Iris pigment epithelial cell (primary cell): ENCODE results near the gene HK1.
"Not testable (repeated sequence)": the region's sequence is repeated elsewhere in the genome, so short reads cannot be mapped to it uniquely, and the experiment has no call there.

ENCODE experiments used
- DNase-seq: peaks from one replicate; pipeline ENCODE4 v3.0.0-alpha.2; 2011; ENCODE audit warnings: low read depth

Gene HK1

GRCh38 chr10:69311309-69311708 lies 33.0 kb downstream of the HK1 start:
- no peak for DNase-seq

GRCh38 chr10:69312528-69312927 lies 34.2 kb downstream of the HK1 start:
- DNase-seq = no peak

- no peak for DNase-seq
Measured at GRCh38 chr10:69315100-69315542, 36.8 kb downstream of the HK1 start.

- no peak for DNase-seq
Measured at GRCh38 chr10:69315610-69316312, 37.5 kb downstream of the HK1 start.

GRCh38 chr10:69316313-69317059 lies 38.2 kb downstream of the HK1 start:
- peak; percentile 58 for DNase-seq

GRCh38 chr10:69317175-69317604 lies 38.9 kb downstream of the HK1 start:
- DNase-seq = no peak

GRCh38 chr10:69317626-69318105 lies 39.4 kb downstream of the HK1 start:
- no peak for DNase-seq

GRCh38 chr10:69318106-69318866 lies 40.0 kb downstream of the HK1 start:
- peak; percentile 73 for DNase-seq

- peak; percentile 68 for DNase-seq
Measured at GRCh38 chr10:69318867-69319727, 40.8 kb downstream of the HK1 start.

- no peak for DNase-seq
Measured at GRCh38 chr10:69319841-69320316, 41.6 kb downstream of the HK1 start.

- DNase-seq = no peak
Measured at GRCh38 chr10:69320521-69320920, 42.2 kb downstream of the HK1 start.

GRCh38 chr10:69321039-69321715 lies 42.9 kb downstream of the HK1 start:
- no peak for DNase-seq

GRCh38 chr10:69321865-69322264 lies 43.6 kb downstream of the HK1 start:
- DNase-seq = peak; percentile 58

- not testable (repeated sequence) for DNase-seq
Measured at GRCh38 chr10:69322346-69322745, 44.0 kb downstream of the HK1 start.

GRCh38 chr10:69323622-69324021 lies 45.3 kb downstream of the HK1 start:
- no peak for DNase-seq

- no peak for DNase-seq
Measured at GRCh38 chr10:69324583-69324982, 46.3 kb downstream of the HK1 start.

GRCh38 chr10:69325637-69326523 lies 47.6 kb downstream of the HK1 start:
- not testable (repeated sequence) for DNase-seq

- no peak for DNase-seq
Measured at GRCh38 chr10:69326692-69327091, 48.4 kb downstream of the HK1 start.

- DNase-seq = peak; percentile 71
Measured at GRCh38 chr10:69327463-69328379, 49.4 kb downstream of the HK1 start.
